DMS 273 (cell line): ENCODE data around the gene CAPZA1.

Experiments
- DNase-seq: peaks from one replicate; lab custom pipeline; 2025; ENCODE audit not compliant: unreplicated experiment; lab: John Stamatoyannopoulos, UW

CAPZA1 gene

GRCh38 chr1:112699425-112700144, 80.0 kb downstream of the CAPZA1 start:
- DNase-seq, result no peak

- peak; percentile 97 for DNase-seq
Observed at GRCh38 chr1:112700290-112701226, 80.9 kb downstream of the CAPZA1 start.

- DNase-seq, result no peak
Observed at GRCh38 chr1:112701227-112702066, 81.8 kb downstream of the CAPZA1 start.

- DNase-seq, result peak; percentile 31
Observed at GRCh38 chr1:112702067-112702395, 82.4 kb downstream of the CAPZA1 start.

GRCh38 chr1:112702420-112703261, 83.0 kb downstream of the CAPZA1 start:
- DNase-seq, result no peak

GRCh38 chr1:112703706-112704105, 84.1 kb downstream of the CAPZA1 start:
- no peak for DNase-seq

- no peak for DNase-seq
Observed at GRCh38 chr1:112704391-112704933, 84.8 kb downstream of the CAPZA1 start.

- peak; percentile 98 for DNase-seq
Observed at GRCh38 chr1:112704934-112705627, 85.4 kb downstream of the CAPZA1 start.

- peak; percentile 86 for DNase-seq
Observed at GRCh38 chr1:112706505-112707220, 87.0 kb downstream of the CAPZA1 start, which contains the start of gene RHOC. Gene RHOC, minus strand, starts transcription at chr1:112707127. Its CDS starts 3,328 bp downstream, at chr1:112703799.

- peak; percentile 93 for DNase-seq
Observed at GRCh38 chr1:112707221-112708001, 87.8 kb downstream of the CAPZA1 start.

- no peak for DNase-seq
Observed at GRCh38 chr1:112708002-112708448, 88.4 kb downstream of the CAPZA1 start.

- no peak for DNase-seq
Observed at GRCh38 chr1:112708489-112708888, 88.9 kb downstream of the CAPZA1 start.

- no peak for DNase-seq
Observed at GRCh38 chr1:112710159-112710558, 90.5 kb downstream of the CAPZA1 start.

GRCh38 chr1:112710586-112710985, 91.0 kb downstream of the CAPZA1 start:
- no peak for DNase-seq

- peak; percentile 46 for DNase-seq
Observed at GRCh38 chr1:112711041-112711440, 91.4 kb downstream of the CAPZA1 start.

- DNase-seq, result no peak
Observed at GRCh38 chr1:112711670-112712069, 92.0 kb downstream of the CAPZA1 start.

- DNase-seq, result no peak
Observed at GRCh38 chr1:112712191-112712590, 92.6 kb downstream of the CAPZA1 start.

- DNase-seq, result no peak
Observed at GRCh38 chr1:112712701-112713128, 93.1 kb downstream of the CAPZA1 start.
